CD4-positive, alpha-beta memory T cell (primary cell): ENCODE data around the gene CHST11. TPM values are rescaled to one million over a fixed set of nuclear protein-coding genes. Genes with fewer than 3 reads are reported as not detected.

Experiments used
- CTCF ChIA-PET: fragments of 350-600 bp; sonication (Branson Sonifier 250); formaldehyde crosslinking; loops from one replicate; lab custom pipeline; 2021; ENCODE audit warnings: inconsistent platforms; ENCODE audit not compliant: partially characterized antibody; lab: Charles Lee
- POLR2A ChIA-PET: fragments of 350-600 bp; sonication (Branson Sonifier 250); formaldehyde crosslinking; loops from one replicate; lab custom pipeline; 2021; ENCODE audit not compliant: partially characterized antibody; lab: Charles Lee
- DNase-seq, 5 donors: peaks; one replicate each; pipeline versions ENCODE4 v3.0.0 to v3.0.0-alpha.2; 2020 to 2022; ENCODE audit warnings: mixed read lengths in 1 of 5
- H3K27ac ChIP-seq: one replicate; pipeline ENCODE4 v1.7.0; 2013; ENCODE audit warnings: low read depth, low read length
- H3K27me3 ChIP-seq: 2 replicates; pipeline ENCODE4 v1.7.0; 2013; ENCODE audit warnings: mild to moderate bottlenecking, low read length, moderate library complexity; ENCODE audit not compliant: insufficient read depth
- H3K36me3 ChIP-seq: 2 replicates; pipeline ENCODE4 v1.7.0; 2013; ENCODE audit warnings: mild to moderate bottlenecking, low read length, moderate library complexity; ENCODE audit not compliant: insufficient read depth
- H3K4me1 ChIP-seq: 2 replicates; pipeline ENCODE4 v1.7.0; 2013; ENCODE audit warnings: mild to moderate bottlenecking, low read length, moderate library complexity; ENCODE audit not compliant: insufficient read depth
- H3K4me3 ChIP-seq, 2 donors: one replicate each; pipeline ENCODE4 v1.7.0; 2013; ENCODE audit warnings: low read length in 2 of 2, mild to moderate bottlenecking in 1 of 2
- H3K9me3 ChIP-seq, 2 donors: one replicate each; pipeline ENCODE4 v1.7.0; 2013; ENCODE audit warnings: low read length in 2 of 2, control low read depth in 1 of 2; ENCODE audit not compliant: control insufficient read depth in 1 of 2
- H3K27ac Mint-ChIP-seq, 7 donors: one replicate each; pipeline ENCODE4 v1.8.0; 2020 to 2021; ENCODE audit warnings: mixed read lengths in 7 of 7, mild to moderate bottlenecking in 6 of 7, inconsistent platforms in 3 of 7, moderate library complexity in 3 of 7
- H3K27me3 Mint-ChIP-seq, 2 donors: one replicate each; pipeline ENCODE4 v1.8.0; 2020 to 2021; ENCODE audit warnings: mixed read lengths in 2 of 2
- H3K36me3 Mint-ChIP-seq, 2 donors: one replicate each; pipeline ENCODE4 v1.8.0; 2020 to 2021; ENCODE audit warnings: mixed read lengths in 2 of 2, inconsistent platforms in 1 of 2, mild to moderate bottlenecking in 1 of 2
- H3K4me1 Mint-ChIP-seq, 4 donors: one replicate each; pipeline ENCODE4 v1.8.0; 2020 to 2021; ENCODE audit warnings: mixed read lengths in 4 of 4, mild to moderate bottlenecking in 1 of 4
- H3K4me3 Mint-ChIP-seq, 8 donors: one replicate each; pipeline ENCODE4 v1.8.0; 2020 to 2021; ENCODE audit warnings: mixed read lengths in 8 of 8, mild to moderate bottlenecking in 7 of 8, moderate library complexity in 6 of 8, inconsistent platforms in 3 of 8
- H3K9me3 Mint-ChIP-seq, 8 donors: one replicate each; pipeline ENCODE4 v1.8.0; 2020 to 2021; ENCODE audit warnings: mixed read lengths in 8 of 8, mild to moderate bottlenecking in 5 of 8, inconsistent platforms in 3 of 8, moderate library complexity in 1 of 8
- intact Hi-C: fragments of 100-400 bp; cut with micrococcal nuclease; formaldehyde crosslinking; loops from one replicate; pipeline ENCODE4 v1.15.1; 2023
- polyA plus RNA-seq, 2 donors: library from polyadenylated mRNA; unstranded; fragments of 300-500 nt; fragmentation: Illumina TruSeq; gene quantifications; one replicate each; pipeline ENCODE4 v1.2.3, GENCODE V29; 2021
- total RNA-seq, 2 experiments: library from RNA; stranded (reverse); gene quantifications; one replicate each; pipeline ENCODE4 v1.2.3, GENCODE V29; 2021

The CHST11 gene
- total and polyA plus RNA-seq, 4 experiments from 2014 or later: 55.1 to 64.6 (median 59.8) TPM

- Mint-ChIP-seq H3K27me3 (no peaks in the 10 kb centered on the region), H3K9me3 (peaks cover 0 to 7% (median 0%) of the 10 kb centered on the region in 8 donors), H3K4me3 (peak overlapping the region in 2 of 8 donors; percentile 7 to 9), H3K36me3 (peaks cover 11 to 28% of the 10 kb centered on the region in 2 donors), H3K4me1 (peaks cover 50 to 91% (median 83%) of the 10 kb centered on the region in 4 donors), H3K27ac (peak overlapping the region in 3 of 7 donors; percentile 20 to 48 (median 25))
- no peaks in the 10 kb centered on the region for H3K36me3 ChIP-seq
- ChIA-PET CTCF (no interaction called here), POLR2A (no interaction called here)
- no peak overlapping the region for H3K27ac ChIP-seq
- H3K27me3 ChIP-seq: no peaks in the 10 kb centered on the region
- DNase-seq: no peak
- H3K4me1 ChIP-seq: peaks cover 45% of the 10 kb centered on the region
- H3K9me3 ChIP-seq: no peaks in the 10 kb centered on the region
- no peak overlapping the region for H3K4me3 ChIP-seq
- intact Hi-C loops: no loop called here
Observed at GRCh38 chr12:104532636-104533035, 75.9 kb downstream of the CHST11 start.

- Histone ChIP-seq H3K27ac (no peak overlapping the region), H3K4me1 (peaks cover 45% of the 10 kb centered on the region), H3K9me3 (no peaks in the 10 kb centered on the region), H3K4me3 (no peak overlapping the region), H3K27me3 (no peaks in the 10 kb centered on the region), H3K36me3 (no peaks in the 10 kb centered on the region)
- DNase-seq: no peak
- Mint-ChIP-seq H3K4me3 (peak overlapping the region in 1 of 8 donors; percentile 26), H3K36me3 (peaks cover 10 to 26% of the 10 kb centered on the region in 2 donors), H3K27ac (peak overlapping the region in 4 of 7 donors; percentile 20 to 48 (median 30)), H3K4me1 (peaks cover 51 to 92% (median 84%) of the 10 kb centered on the region in 4 donors), H3K27me3 (no peaks in the 10 kb centered on the region), H3K9me3 (peaks cover 0 to 7% (median 0%) of the 10 kb centered on the region in 8 donors)
- intact Hi-C loops: no loop called here
- ChIA-PET POLR2A (no interaction called here), CTCF (no interaction called here)
Observed at GRCh38 chr12:104533134-104533533, 76.4 kb downstream of the CHST11 start.

DNA sequence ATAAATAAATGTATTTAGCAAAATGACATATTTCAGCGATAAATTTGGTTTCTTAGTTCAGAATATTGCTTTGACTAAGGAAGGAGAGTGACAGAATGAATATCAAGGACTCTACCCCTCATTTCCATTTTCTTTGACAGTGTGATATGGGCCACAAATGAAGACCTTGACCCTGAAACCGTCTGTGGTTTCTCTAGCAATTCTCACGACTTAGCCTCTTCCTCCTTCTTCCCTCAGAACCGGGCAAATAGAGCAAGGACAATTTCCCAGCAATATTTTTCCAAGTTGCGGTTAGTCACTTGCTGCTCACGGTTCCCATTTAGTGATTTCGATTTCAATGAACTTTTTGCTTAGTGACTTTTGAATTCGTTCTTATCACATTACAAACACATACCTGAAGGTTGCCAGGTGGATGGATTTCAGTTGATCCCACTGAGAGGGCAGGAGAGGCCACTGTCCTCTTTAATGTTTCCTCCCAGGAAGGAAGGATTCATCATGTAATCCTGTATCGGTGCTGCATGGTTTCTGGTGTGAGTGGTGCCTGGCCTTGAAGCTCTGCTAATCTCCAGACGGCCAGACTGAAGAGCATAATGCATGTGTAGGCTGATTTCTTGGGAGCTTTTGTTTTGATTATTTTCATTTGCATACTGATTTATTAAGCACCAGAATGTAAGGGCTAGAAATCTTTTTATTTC lies 77.6 kb downstream of the CHST11 start:
- ChIA-PET POLR2A (interaction anchor here (0.7 to 1.0 kb wide), 3 partner anchors 26 to 77 kb away, joined by 3 to 4 read pairs (median 3); partner anchors contain the start of gene CHST11), CTCF (interaction anchor here (0.7 to 1.1 kb wide), 3 partner anchors 74 to 152 kb away, joined by 3 to 5 read pairs (median 3); no protein-coding TSS in a partner anchor)
- H3K27me3 Mint-ChIP-seq: no peaks in the 10 kb centered on the region
- Histone ChIP-seq H3K27me3 (no peaks in the 10 kb centered on the region), H3K27ac (no peak overlapping the region), H3K9me3 (no peaks in the 10 kb centered on the region), H3K36me3 (no peaks in the 10 kb centered on the region), H3K4me1 (peaks cover 52% of the 10 kb centered on the region), H3K4me3 (no peak overlapping the region)
- H3K4me3 Mint-ChIP-seq: peak overlapping the region in 1 of 8 donors; percentile 3
- H3K4me1 Mint-ChIP-seq: peaks cover 57 to 93% (median 85%) of the 10 kb centered on the region in 4 donors
- no peak for DNase-seq
- intact Hi-C loops: no loop called here
- peak overlapping the region in 5 of 7 donors; percentile 2 to 65 (median 26) for H3K27ac Mint-ChIP-seq
- peaks cover 0 to 5% (median 0%) of the 10 kb centered on the region in 8 donors for H3K9me3 Mint-ChIP-seq
- H3K36me3 Mint-ChIP-seq: peaks cover 11 to 28% of the 10 kb centered on the region in 2 donors

DNA sequence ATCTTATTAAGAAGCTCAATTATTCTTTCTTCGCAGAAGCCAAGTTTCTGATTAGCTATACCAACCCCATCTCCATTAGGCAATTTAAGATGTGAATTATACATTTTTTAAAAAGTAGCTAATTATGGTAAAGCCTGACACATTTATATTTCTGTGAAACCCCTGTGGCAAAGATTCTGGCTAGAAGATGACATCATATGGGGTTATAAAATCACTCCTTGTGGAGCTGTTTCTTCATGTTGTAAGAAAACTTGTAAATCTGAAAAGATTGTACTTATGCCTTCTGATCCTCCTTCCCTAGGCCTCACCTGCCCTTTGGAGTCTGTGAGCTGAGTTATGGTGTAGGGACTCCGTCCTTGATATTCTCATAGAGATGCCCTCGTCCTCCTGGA lies 78.1 kb downstream of the CHST11 start:
- Mint-ChIP-seq H3K27ac (peak overlapping the region in 4 of 7 donors; percentile 33 to 70 (median 54)), H3K36me3 (peaks cover 9 to 24% of the 10 kb centered on the region in 2 donors), H3K4me3 (no peak overlapping the region), H3K27me3 (no peaks in the 10 kb centered on the region), H3K4me1 (peaks cover 57 to 91% (median 83%) of the 10 kb centered on the region in 4 donors), H3K9me3 (peaks cover 0 to 2% (median 0%) of the 10 kb centered on the region in 8 donors)
- Histone ChIP-seq H3K4me3 (no peak overlapping the region), H3K27me3 (no peaks in the 10 kb centered on the region), H3K4me1 (peaks cover 53% of the 10 kb centered on the region), H3K27ac (no peak overlapping the region), H3K9me3 (no peaks in the 10 kb centered on the region), H3K36me3 (no peaks in the 10 kb centered on the region)
- intact Hi-C loops: no loop called here
- CTCF ChIA-PET: interaction anchor here (0.7 to 1.1 kb wide), 3 partner anchors 75 to 153 kb away, joined by 3 to 5 read pairs (median 3); no protein-coding TSS in a partner anchor
- POLR2A ChIA-PET: interaction anchor here (0.7 to 1.0 kb wide), 3 partner anchors 26 to 78 kb away, joined by 3 to 4 read pairs (median 3); partner anchors contain the start of gene CHST11
- no peak for DNase-seq

- ChIA-PET CTCF (interaction anchor here (0.8 to 1.1 kb wide), 2 partner anchors 75 to 153 kb away, joined by 3 read pairs; no protein-coding TSS in a partner anchor), POLR2A (interaction anchor here (0.9 to 1.0 kb wide), 2 partner anchors 25 to 54 kb away, joined by 3 read pairs; no protein-coding TSS in a partner anchor)
- H3K4me1 Mint-ChIP-seq: peaks cover 56 to 89% (median 83%) of the 10 kb centered on the region in 4 donors
- H3K27me3 Mint-ChIP-seq: no peaks in the 10 kb centered on the region
- no peaks in the 10 kb centered on the region for H3K36me3 ChIP-seq
- no peak overlapping the region for H3K4me3 ChIP-seq
- peak overlapping the region in 4 of 7 donors; percentile 1 to 70 (median 38) for H3K27ac Mint-ChIP-seq
- H3K27ac ChIP-seq: no peak overlapping the region
- peaks cover 0 to 2% (median 0%) of the 10 kb centered on the region in 8 donors for H3K9me3 Mint-ChIP-seq
- peaks cover 53% of the 10 kb centered on the region for H3K4me1 ChIP-seq
- peaks cover 9 to 24% of the 10 kb centered on the region in 2 donors for H3K36me3 Mint-ChIP-seq
- H3K27me3 ChIP-seq: no peaks in the 10 kb centered on the region
- H3K9me3 ChIP-seq: no peaks in the 10 kb centered on the region
- no peak for DNase-seq
- intact Hi-C loops: no loop called here
- no peak overlapping the region for H3K4me3 Mint-ChIP-seq
Observed at GRCh38 chr12:104535369-104535768, 78.6 kb downstream of the CHST11 start.

GRCh38 chr12:104536841-104537240 lies 80.1 kb downstream of the CHST11 start:
- no peaks in the 10 kb centered on the region for H3K27me3 Mint-ChIP-seq
- Histone ChIP-seq H3K27ac (no peak overlapping the region), H3K9me3 (no peaks in the 10 kb centered on the region), H3K4me3 (no peak overlapping the region), H3K27me3 (no peaks in the 10 kb centered on the region), H3K36me3 (no peaks in the 10 kb centered on the region), H3K4me1 (peaks cover 54% of the 10 kb centered on the region)
- peaks cover 58 to 88% (median 83%) of the 10 kb centered on the region in 4 donors for H3K4me1 Mint-ChIP-seq
- H3K27ac Mint-ChIP-seq: peak overlapping the region in 2 of 7 donors; percentile 1 to 4
- H3K9me3 Mint-ChIP-seq: peaks cover 0 to 2% (median 0%) of the 10 kb centered on the region in 8 donors
- CTCF ChIA-PET: interaction anchor here (1.1 kb wide), 1 partner anchor 77 kb away, joined by 5 read pairs; no protein-coding TSS in a partner anchor
- no peak for DNase-seq
- POLR2A ChIA-PET: interaction anchor here (0.9 kb wide), 1 partner anchor 54 kb away, joined by 4 read pairs; no protein-coding TSS in a partner anchor
- peaks cover 8 to 19% of the 10 kb centered on the region in 2 donors for H3K36me3 Mint-ChIP-seq
- intact Hi-C loops: no loop called here
- H3K4me3 Mint-ChIP-seq: no peak overlapping the region

DNA sequence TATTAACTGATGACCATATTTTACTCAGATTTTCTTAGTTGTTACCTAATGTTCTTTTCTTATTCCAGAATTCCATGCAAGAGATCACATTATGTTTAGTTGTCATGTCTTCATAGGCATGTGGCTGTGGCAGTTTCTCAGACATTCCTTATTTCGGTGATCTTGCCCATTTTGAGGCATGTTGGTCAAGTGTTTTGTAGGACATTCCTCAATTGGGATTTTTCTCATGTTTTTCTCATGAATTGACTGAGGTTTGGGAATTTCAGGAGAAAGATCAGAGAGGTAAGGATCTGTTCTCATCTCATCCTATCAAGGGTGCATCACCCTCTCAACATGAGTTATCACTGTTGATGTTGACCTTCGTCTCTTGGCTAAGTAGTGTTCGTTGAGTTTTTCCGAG lies 81.3 kb downstream of the CHST11 start:
- POLR2A ChIA-PET: no interaction called here
- no peak overlapping the region for H3K4me3 Mint-ChIP-seq
- DNase-seq: no peak
- CTCF ChIA-PET: no interaction called here
- H3K4me1 ChIP-seq: peaks cover 45% of the 10 kb centered on the region
- intact Hi-C loops: no loop called here
- H3K9me3 Mint-ChIP-seq: peaks cover 0 to 2% (median 0%) of the 10 kb centered on the region in 8 donors
- H3K36me3 Mint-ChIP-seq: peaks cover 8 to 14% of the 10 kb centered on the region in 2 donors
- H3K9me3 ChIP-seq: no peaks in the 10 kb centered on the region
- H3K27me3 ChIP-seq: no peaks in the 10 kb centered on the region
- peaks cover 60 to 87% (median 81%) of the 10 kb centered on the region in 4 donors for H3K4me1 Mint-ChIP-seq
- H3K27ac Mint-ChIP-seq: peak overlapping the region in 3 of 7 donors; percentile 1 to 62 (median 2)
- H3K36me3 ChIP-seq: no peaks in the 10 kb centered on the region
- H3K27me3 Mint-ChIP-seq: no peaks in the 10 kb centered on the region
- H3K4me3 ChIP-seq: no peak overlapping the region
- H3K27ac ChIP-seq: no peak overlapping the region
